Upper lobe of left lung (tissue), 4 donors: ENCODE measurements around the gene ABLIM3.

Source experiments
- CTCF ChIP-seq, 6 experiments: fragments of 450-650 bp in 4 of 6; fragments of 200-600 bp in 2 of 6; sonication (generic) in 2 of 6; IDR thresholded peaks; one replicate each; pipeline ENCODE4 v1.5.1; 2016 to 2019; ENCODE audit warnings: antibody characterized with exemption in 6 of 6
- EP300 ChIP-seq, 4 donors: sonication (generic); formaldehyde crosslinking; IDR thresholded peaks; one replicate each; pipeline ENCODE4 v1.5.1; 2017; ENCODE audit warnings: antibody characterized with exemption in 4 of 4, control low read depth in 2 of 4

DNA sequence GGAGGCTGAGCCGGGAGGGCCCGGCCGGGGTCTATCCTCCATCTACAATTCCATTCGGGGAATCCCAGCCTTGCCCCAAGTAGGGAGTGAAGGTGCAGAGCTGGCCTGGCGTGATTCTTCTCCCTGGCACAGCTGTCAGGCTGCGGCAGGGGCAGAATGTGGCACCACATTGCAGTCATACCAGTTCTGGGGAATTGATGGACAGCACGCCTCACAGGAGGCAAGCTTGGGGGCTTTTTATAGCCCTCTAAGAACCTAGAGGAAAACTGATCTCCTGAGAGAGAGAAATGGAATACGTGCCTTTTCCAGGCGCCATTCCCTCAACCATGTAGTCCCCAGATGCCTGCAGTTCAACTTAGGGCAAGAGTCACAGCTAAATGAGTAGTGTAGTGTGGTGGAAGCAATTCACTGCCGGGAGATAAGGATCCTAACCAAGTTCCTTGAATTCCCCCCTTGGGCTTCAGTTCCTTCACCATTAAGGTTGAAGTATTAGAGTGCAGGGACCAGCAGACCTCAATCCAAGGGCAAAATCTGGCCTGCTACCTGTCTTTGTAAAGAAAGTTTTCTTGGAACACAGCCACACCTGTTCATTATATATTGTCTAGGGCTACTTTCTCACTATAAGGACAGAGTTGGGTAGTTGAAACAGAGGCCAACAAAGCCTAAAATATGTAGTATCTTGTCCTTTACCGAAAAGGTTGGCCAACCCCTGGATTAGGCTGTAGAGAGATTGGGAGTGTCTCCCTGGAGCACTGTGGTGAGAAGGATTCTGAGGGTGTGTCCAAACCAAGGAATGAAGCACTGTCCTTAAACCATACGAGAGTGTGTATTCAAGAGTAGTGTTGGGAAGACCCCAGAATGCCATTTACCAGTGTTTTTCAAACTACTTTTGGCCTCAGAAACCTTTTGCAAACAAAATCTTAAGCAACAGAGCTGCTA lies 141.0 kb downstream of the ABLIM3 start:
- TF ChIP-seq CTCF (IDR thresholded peaks at IDR 0.05) = no peak
- TF ChIP-seq EP300 (IDR thresholded peaks at IDR 0.05) = no peak
